H9 (cell line): Measurements from ENCODE around the gene SAMMSON. TPM values are rescaled to one million over a fixed set of nuclear protein-coding genes. Genes with fewer than 3 reads are reported as not detected.
A peak's percentile ranks its signal among the peaks of the same experiment; 100 is the strongest.

Source experiments
- DNase-seq: peaks from one replicate; pipeline ENCODE4 v3.0.0-alpha.2; 2017
- H2AFZ ChIP-seq: one replicate; pipeline ENCODE4 v1.6.1; 2013; ENCODE audit warnings: mild to moderate bottlenecking, low read length, control low read depth, moderate library complexity
- H2AK5ac ChIP-seq: 2 replicates; pipeline ENCODE4 v1.6.1; 2013; ENCODE audit warnings: low read length, control low read depth, mixed read lengths; ENCODE audit not compliant: insufficient read length
- H2BK120ac ChIP-seq: one replicate; pipeline ENCODE4 v1.6.1; 2013; ENCODE audit warnings: low read depth, mild to moderate bottlenecking, low read length, control low read depth, inconsistent platforms; ENCODE audit not compliant: poor library complexity, severe bottlenecking
- H2BK12ac ChIP-seq: 2 replicates; pipeline ENCODE4 v1.6.1; 2013; ENCODE audit warnings: low read length, control low read depth, mixed read lengths, low read depth; ENCODE audit not compliant: insufficient read length
- H2BK15ac ChIP-seq: 2 replicates; pipeline ENCODE4 v1.6.1; 2013; ENCODE audit warnings: low read depth, low read length, control low read depth
- H2BK20ac ChIP-seq: one replicate; pipeline ENCODE4 v1.6.1; 2013; ENCODE audit warnings: low read depth, mild to moderate bottlenecking, low read length, control low read depth, inconsistent platforms; ENCODE audit not compliant: poor library complexity, severe bottlenecking
- H2BK5ac ChIP-seq: 2 replicates; pipeline ENCODE4 v1.6.1; 2013; ENCODE audit warnings: low read length, control low read depth, mixed read lengths; ENCODE audit not compliant: insufficient read length
- H3K14ac ChIP-seq: 2 replicates; pipeline ENCODE4 v1.6.1; 2013; ENCODE audit warnings: low read length, control low read depth; ENCODE audit not compliant: insufficient read depth
- H3K18ac ChIP-seq: 2 replicates; pipeline ENCODE4 v1.6.1; 2013; ENCODE audit warnings: low read depth, mild to moderate bottlenecking, mixed read lengths, low read length, control low read depth; ENCODE audit not compliant: insufficient read length
- H3K23ac ChIP-seq: 2 replicates; pipeline ENCODE4 v1.6.1; 2013; ENCODE audit warnings: low read length, control low read depth, mixed read lengths, low read depth; ENCODE audit not compliant: insufficient read length
- H3K23me2 ChIP-seq: 2 replicates; pipeline ENCODE4 v1.6.1; 2013; ENCODE audit warnings: low read depth, mild to moderate bottlenecking, mixed read lengths, low read length, control low read depth; ENCODE audit not compliant: insufficient read length, poor library complexity, severe bottlenecking
- H3K27ac ChIP-seq: 2 replicates; pipeline ENCODE4 v1.5.1; 2013; ENCODE audit warnings: low read length, control low read depth, mixed read lengths, low read depth; ENCODE audit not compliant: insufficient read length
- H3K27me3 ChIP-seq: 2 replicates; pipeline ENCODE4 v1.6.1; 2013; ENCODE audit warnings: low read length, control low read depth, inconsistent platforms; ENCODE audit not compliant: insufficient read depth
- H3K4ac ChIP-seq: 2 replicates; pipeline ENCODE4 v1.6.1; 2013; ENCODE audit warnings: low read depth, mild to moderate bottlenecking, control low read depth, inconsistent platforms, low read length, moderate library complexity
- H3K4me1 ChIP-seq: 2 replicates; pipeline ENCODE4 v1.6.1; 2013; ENCODE audit warnings: low read length, control low read depth, inconsistent platforms; ENCODE audit not compliant: insufficient read depth
- H3K4me2 ChIP-seq: 2 replicates; pipeline ENCODE4 v1.6.1; 2013; ENCODE audit warnings: low read length, control low read depth, mixed read lengths; ENCODE audit not compliant: insufficient read length, insufficient read depth
- H3K56ac ChIP-seq: 2 replicates; pipeline ENCODE4 v1.6.1; 2013; ENCODE audit warnings: low read depth, mild to moderate bottlenecking, mixed read lengths, low read length, control low read depth; ENCODE audit not compliant: insufficient read length
- H3K79me1 ChIP-seq: 2 replicates; pipeline ENCODE4 v1.6.1; 2013; ENCODE audit warnings: low read depth, mild to moderate bottlenecking, moderate library complexity, low read length, control low read depth, inconsistent platforms; ENCODE audit not compliant: insufficient read depth, poor library complexity, severe bottlenecking
- H3K79me2 ChIP-seq: 2 replicates; pipeline ENCODE4 v1.6.1; 2013; ENCODE audit warnings: low read length, control low read depth, inconsistent platforms; ENCODE audit not compliant: insufficient read depth
- H3K9ac ChIP-seq: 2 replicates; pipeline ENCODE4 v1.6.1; 2013; ENCODE audit warnings: low read length, control low read depth, mixed read lengths; ENCODE audit not compliant: insufficient read length; ENCODE audit errors: extremely low read depth
- H3K9me3 ChIP-seq: one replicate; pipeline ENCODE4 v1.6.1; 2013; ENCODE audit warnings: low read depth, low read length, inconsistent platforms; ENCODE audit not compliant: control insufficient read depth
- H3T11ph ChIP-seq: one replicate; pipeline ENCODE4 v1.6.1; 2013; ENCODE audit warnings: mild to moderate bottlenecking, low read length, control low read depth, inconsistent platforms
- H4K20me1 ChIP-seq: one replicate; pipeline ENCODE4 v1.6.1; 2013; ENCODE audit not compliant: control insufficient read depth, insufficient read length, insufficient read depth
- H4K5ac ChIP-seq: 2 replicates; pipeline ENCODE4 v1.6.1; 2013; ENCODE audit warnings: low read depth, mild to moderate bottlenecking, mixed read lengths, low read length, control low read depth; ENCODE audit not compliant: insufficient read length
- H4K8ac ChIP-seq: replicated peaks from 2 replicates; pipeline ENCODE4 v1.6.1; 2013; ENCODE audit warnings: low read length, control low read depth, mixed read lengths, low read depth; ENCODE audit not compliant: insufficient read length
- H4K91ac ChIP-seq: 2 replicates; pipeline ENCODE4 v1.6.1; 2013; ENCODE audit warnings: low read depth, mild to moderate bottlenecking, moderate library complexity, mixed read lengths, low read length, control low read depth; ENCODE audit not compliant: insufficient read length
- H3K27ac Mint-ChIP-seq, 3 experiments: 2 replicates in 2 of 3; 3 replicates in 1 of 3; pipeline ENCODE4 v1.8.0; 2020 to 2021; ENCODE audit warnings: mixed read lengths in 3 of 3, mild to moderate bottlenecking in 1 of 3, moderate library complexity in 1 of 3
- H3K27me3 Mint-ChIP-seq: 2 replicates; pipeline ENCODE4 v1.8.0; 2021; ENCODE audit warnings: low read depth, mild to moderate bottlenecking, moderate library complexity, mixed read lengths
- H3K36me3 Mint-ChIP-seq, 3 experiments: 2 replicates in 2 of 3; 3 replicates in 1 of 3; pipeline ENCODE4 v1.8.0; 2020 to 2021; ENCODE audit warnings: low read depth in 3 of 3, mixed read lengths in 3 of 3; ENCODE audit not compliant: insufficient read depth in 1 of 3
- H3K4me1 Mint-ChIP-seq, 2 experiments: 2 replicates each; pipeline ENCODE4 v1.8.0; 2020; ENCODE audit warnings: mixed read lengths in 2 of 2
- H3K4me3 Mint-ChIP-seq, 2 experiments: 2 replicates in 1 of 2; 3 replicates in 1 of 2; pipeline ENCODE4 v1.8.0; 2020 to 2021; ENCODE audit warnings: mild to moderate bottlenecking in 2 of 2, mixed read lengths in 2 of 2, moderate library complexity in 1 of 2
- H3K9me3 Mint-ChIP-seq, 2 experiments: 2 replicates in 1 of 2; 3 replicates in 1 of 2; pipeline ENCODE4 v1.8.0; 2020; ENCODE audit warnings: mild to moderate bottlenecking in 2 of 2, mixed read lengths in 2 of 2, moderate library complexity in 1 of 2
- WGBS: extraction: QIAGEN DNeasy Blood & Tissue Kit; methylation state at CpG from one replicate; pipeline ENCODE4 v1.1.7; 2013; ENCODE audit warnings: missing lambda C conversion rate, low lambda C conversion rate, mixed read lengths; ENCODE audit not compliant: insufficient read length; ENCODE audit errors: extremely low coverage; 5-methylcytosine and 5-hydroxymethylcytosine counted together
- total RNA-seq: library from RNA; stranded (reverse); gene quantifications from 2 replicates; pipeline ENCODE4 v1.2.1, GENCODE V29; 2021
- TF ChIP-seq, protein P1 (sequence below): fragments of 200-600 bp; sonication (generic); conservative IDR thresholded peaks from 3 replicates; pipeline ENCODE4 v1.8.0; 2021; ENCODE audit warnings: antibody characterized with exemption, mild to moderate bottlenecking

SAMMSON gene
- total RNA-seq, 1 experiment from 2014 or later, result not detected

DNA sequence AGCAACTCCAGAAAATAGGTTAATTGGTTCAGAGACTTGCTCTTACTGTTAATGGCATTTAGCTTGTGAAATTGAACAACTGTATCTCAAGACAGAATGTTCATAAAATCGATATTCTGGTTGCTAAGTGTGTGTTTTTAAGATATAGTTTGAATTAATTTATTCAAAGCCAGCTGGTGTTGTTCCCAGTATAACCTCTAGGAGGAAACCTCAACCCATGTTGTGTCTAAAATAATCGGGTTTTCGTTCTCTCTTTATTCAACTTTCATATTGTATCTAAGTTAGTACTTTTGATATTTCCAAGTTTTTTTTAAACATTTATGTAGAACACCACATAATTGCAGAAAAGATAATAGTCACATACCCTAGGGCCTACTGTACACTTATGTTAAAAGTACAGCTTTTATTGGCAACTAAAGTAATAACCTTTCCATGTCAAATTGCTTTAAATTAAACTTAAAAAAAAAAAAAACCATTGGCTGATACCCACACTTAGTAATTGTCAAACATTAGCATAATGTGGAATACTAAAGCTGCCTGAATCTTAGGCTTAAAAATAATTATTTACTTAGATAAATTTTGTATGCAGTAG is 90.9 kb downstream of the SAMMSON start:
- no peak for DNase-seq
- H2BK20ac ChIP-seq, result no peak overlapping the region
- no peak overlapping the region for H2AFZ ChIP-seq
- Mint-ChIP-seq H3K27me3 (no peaks in the 10 kb centered on the region), H3K4me3 (no peak overlapping the region), H3K27ac (no peak overlapping the region), H3K4me1 (peaks cover 0 to 10% of the 10 kb centered on the region in 2 experiments; a peak in 2 of 4 replicates), H3K36me3 (no peaks in the 10 kb centered on the region), H3K9me3 (no peaks in the 10 kb centered on the region)
- H3K14ac ChIP-seq, result no peak overlapping the region
- H2BK120ac ChIP-seq, result no peak overlapping the region
- peaks cover 2% of the 10 kb centered on the region; the same call in 1 of the 2 replicates for H3K4me1 ChIP-seq
- H4K8ac ChIP-seq, result no peak overlapping the region
- no CpG with 5 or more reads among the region's 3 CpGs for WGBS
- no peaks in the 10 kb centered on the region for H3K27me3 ChIP-seq
- H4K5ac ChIP-seq, result no peak overlapping the region
- TF ChIP-seq, protein P1, sequence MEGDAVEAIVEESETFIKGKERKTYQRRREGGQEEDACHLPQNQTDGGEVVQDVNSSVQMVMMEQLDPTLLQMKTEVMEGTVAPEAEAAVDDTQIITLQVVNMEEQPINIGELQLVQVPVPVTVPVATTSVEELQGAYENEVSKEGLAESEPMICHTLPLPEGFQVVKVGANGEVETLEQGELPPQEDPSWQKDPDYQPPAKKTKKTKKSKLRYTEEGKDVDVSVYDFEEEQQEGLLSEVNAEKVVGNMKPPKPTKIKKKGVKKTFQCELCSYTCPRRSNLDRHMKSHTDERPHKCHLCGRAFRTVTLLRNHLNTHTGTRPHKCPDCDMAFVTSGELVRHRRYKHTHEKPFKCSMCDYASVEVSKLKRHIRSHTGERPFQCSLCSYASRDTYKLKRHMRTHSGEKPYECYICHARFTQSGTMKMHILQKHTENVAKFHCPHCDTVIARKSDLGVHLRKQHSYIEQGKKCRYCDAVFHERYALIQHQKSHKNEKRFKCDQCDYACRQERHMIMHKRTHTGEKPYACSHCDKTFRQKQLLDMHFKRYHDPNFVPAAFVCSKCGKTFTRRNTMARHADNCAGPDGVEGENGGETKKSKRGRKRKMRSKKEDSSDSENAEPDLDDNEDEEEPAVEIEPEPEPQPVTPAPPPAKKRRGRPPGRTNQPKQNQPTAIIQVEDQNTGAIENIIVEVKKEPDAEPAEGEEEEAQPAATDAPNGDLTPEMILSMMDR, result peak; percentile 79
- no peak overlapping the region for H3K4me2 ChIP-seq
- H3K9ac ChIP-seq, result no peak overlapping the region
- no peak overlapping the region for H2BK5ac ChIP-seq
- no peak overlapping the region for H2BK15ac ChIP-seq
- no peak overlapping the region for H3K23ac ChIP-seq
- no peak overlapping the region for H3K4ac ChIP-seq
- no peak overlapping the region for H3K27ac ChIP-seq
- no peaks in the 10 kb centered on the region for H4K20me1 ChIP-seq
- H2AK5ac ChIP-seq, result no peak overlapping the region
- no peak overlapping the region for H2BK12ac ChIP-seq
- no peak overlapping the region for H3K18ac ChIP-seq
- H3K23me2 ChIP-seq, result no peaks in the 10 kb centered on the region
- H3K9me3 ChIP-seq, result no peaks in the 10 kb centered on the region
- H3K79me1 ChIP-seq, result no peaks in the 10 kb centered on the region
- H3K79me2 ChIP-seq, result no peaks in the 10 kb centered on the region
- no peak overlapping the region for H3K56ac ChIP-seq
- H3T11ph ChIP-seq, result no peak overlapping the region
- no peak overlapping the region for H4K91ac ChIP-seq
